ENCODE data around the gene DMXL1.

Gene DMXL1

GRCh38 chr5:119105971-119106370 lies 35.1 kb downstream of the DMXL1 start:
- POLR2A ChIA-PET: no interaction called here
- CTCF ChIA-PET: interaction anchor here (0.6 kb wide), 2 partner anchors 16 to 21 kb away, joined by 4 read pairs; no protein-coding TSS in a partner anchor
- TF ChIP-seq ZNF248 (tag by site-specific recombination; IDR thresholded peaks at IDR 0.05) (no peak), ZNF530 (tag by site-specific recombination; IDR thresholded peaks at IDR 0.05; ENCODE audit: low read depth) (no peak), ZBTB48 (tag by site-specific recombination; IDR thresholded peaks at IDR 0.05) (no peak), ZNF433 (tag by site-specific recombination; IDR thresholded peaks at IDR 0.05; ENCODE audit: low read depth) (no peak), GFI1B (tag by site-specific recombination; IDR thresholded peaks at IDR 0.05) (no peak), ZNF623 (tag by site-specific recombination; IDR thresholded peaks at IDR 0.05) (no peak), ZNF133 (tag by site-specific recombination; IDR thresholded peaks at IDR 0.05) (no peak), YY2 (tag by site-specific recombination; IDR thresholded peaks at IDR 0.05) (no peak), ZNF596 (tag by site-specific recombination; IDR thresholded peaks at IDR 0.05) (no peak), ZNF169 (tag by site-specific recombination; IDR thresholded peaks at IDR 0.05) (no peak), ZNF654 (tag by site-specific recombination; IDR thresholded peaks at IDR 0.05; ENCODE audit: low read depth) (no peak), ZNF18 (tag by site-specific recombination; IDR thresholded peaks at IDR 0.05) (no peak), ZBTB49 (tag by site-specific recombination; IDR thresholded peaks at IDR 0.05; ENCODE audit: low read depth) (no peak)
- TF ChIP-seq, protein P1, sequence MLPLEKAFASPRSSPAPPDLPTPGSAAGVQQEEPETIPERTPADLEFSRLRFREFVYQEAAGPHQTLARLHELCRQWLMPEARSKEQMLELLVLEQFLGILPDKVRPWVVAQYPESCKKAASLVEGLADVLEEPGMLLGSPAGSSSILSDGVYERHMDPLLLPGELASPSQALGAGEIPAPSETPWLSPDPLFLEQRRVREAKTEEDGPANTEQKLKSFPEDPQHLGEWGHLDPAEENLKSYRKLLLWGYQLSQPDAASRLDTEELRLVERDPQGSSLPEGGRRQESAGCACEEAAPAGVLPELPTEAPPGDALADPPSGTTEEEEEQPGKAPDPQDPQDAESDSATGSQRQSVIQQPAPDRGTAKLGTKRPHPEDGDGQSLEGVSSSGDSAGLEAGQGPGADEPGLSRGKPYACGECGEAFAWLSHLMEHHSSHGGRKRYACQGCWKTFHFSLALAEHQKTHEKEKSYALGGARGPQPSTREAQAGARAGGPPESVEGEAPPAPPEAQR (tag by site-specific recombination; IDR thresholded peaks at IDR 0.05): no peak
- TF ChIP-seq, protein P2, sequence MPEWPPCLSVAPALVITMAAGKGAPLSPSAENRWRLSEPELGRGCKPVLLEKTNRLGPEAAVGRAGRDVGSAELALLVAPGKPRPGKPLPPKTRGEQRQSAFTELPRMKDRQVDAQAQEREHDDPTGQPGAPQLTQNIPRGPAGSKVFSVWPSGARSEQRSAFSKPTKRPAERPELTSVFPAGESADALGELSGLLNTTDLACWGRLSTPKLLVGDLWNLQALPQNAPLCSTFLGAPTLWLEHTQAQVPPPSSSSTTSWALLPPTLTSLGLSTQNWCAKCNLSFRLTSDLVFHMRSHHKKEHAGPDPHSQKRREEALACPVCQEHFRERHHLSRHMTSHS (tag by site-specific recombination; IDR thresholded peaks at IDR 0.05): no peak
- TF ChIP-seq, protein P3, sequence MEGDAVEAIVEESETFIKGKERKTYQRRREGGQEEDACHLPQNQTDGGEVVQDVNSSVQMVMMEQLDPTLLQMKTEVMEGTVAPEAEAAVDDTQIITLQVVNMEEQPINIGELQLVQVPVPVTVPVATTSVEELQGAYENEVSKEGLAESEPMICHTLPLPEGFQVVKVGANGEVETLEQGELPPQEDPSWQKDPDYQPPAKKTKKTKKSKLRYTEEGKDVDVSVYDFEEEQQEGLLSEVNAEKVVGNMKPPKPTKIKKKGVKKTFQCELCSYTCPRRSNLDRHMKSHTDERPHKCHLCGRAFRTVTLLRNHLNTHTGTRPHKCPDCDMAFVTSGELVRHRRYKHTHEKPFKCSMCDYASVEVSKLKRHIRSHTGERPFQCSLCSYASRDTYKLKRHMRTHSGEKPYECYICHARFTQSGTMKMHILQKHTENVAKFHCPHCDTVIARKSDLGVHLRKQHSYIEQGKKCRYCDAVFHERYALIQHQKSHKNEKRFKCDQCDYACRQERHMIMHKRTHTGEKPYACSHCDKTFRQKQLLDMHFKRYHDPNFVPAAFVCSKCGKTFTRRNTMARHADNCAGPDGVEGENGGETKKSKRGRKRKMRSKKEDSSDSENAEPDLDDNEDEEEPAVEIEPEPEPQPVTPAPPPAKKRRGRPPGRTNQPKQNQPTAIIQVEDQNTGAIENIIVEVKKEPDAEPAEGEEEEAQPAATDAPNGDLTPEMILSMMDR (tag by site-specific recombination; IDR thresholded peaks at IDR 0.05): no peak
- TF ChIP-seq, protein P4, sequence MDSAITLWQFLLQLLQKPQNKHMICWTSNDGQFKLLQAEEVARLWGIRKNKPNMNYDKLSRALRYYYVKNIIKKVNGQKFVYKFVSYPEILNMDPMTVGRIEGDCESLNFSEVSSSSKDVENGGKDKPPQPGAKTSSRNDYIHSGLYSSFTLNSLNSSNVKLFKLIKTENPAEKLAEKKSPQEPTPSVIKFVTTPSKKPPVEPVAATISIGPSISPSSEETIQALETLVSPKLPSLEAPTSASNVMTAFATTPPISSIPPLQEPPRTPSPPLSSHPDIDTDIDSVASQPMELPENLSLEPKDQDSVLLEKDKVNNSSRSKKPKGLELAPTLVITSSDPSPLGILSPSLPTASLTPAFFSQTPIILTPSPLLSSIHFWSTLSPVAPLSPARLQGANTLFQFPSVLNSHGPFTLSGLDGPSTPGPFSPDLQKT (IDR thresholded peaks at IDR 0.05; ENCODE audit: borderline replicate concordance, low read depth, low read length): no peak
- TF ChIP-seq, protein P5, sequence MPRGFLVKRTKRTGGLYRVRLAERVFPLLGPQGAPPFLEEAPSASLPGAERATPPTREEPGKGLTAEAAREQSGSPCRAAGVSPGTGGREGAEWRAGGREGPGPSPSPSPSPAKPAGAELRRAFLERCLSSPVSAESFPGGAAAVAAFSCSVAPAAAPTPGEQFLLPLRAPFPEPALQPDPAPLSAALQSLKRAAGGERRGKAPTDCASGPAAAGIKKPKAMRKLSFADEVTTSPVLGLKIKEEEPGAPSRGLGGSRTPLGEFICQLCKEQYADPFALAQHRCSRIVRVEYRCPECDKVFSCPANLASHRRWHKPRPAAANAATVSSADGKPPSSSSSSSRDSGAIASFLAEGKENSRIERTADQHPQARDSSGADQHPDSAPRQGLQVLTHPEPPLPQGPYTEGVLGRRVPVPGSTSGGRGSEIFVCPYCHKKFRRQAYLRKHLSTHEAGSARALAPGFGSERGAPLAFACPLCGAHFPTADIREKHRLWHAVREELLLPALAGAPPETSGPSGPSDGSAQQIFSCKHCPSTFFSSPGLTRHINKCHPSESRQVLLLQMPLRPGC (tag by site-specific recombination; IDR thresholded peaks at IDR 0.05): no peak
- Histone ChIP-seq H3K4me1 (ENCODE audit: control insufficient read depth, insufficient read depth, low read length) (no peaks in the 10 kb centered on the region), H3K27ac (ENCODE audit: extremely low read depth, low read depth, low read length) (no peak overlapping the region), H3K9me3 (ENCODE audit: control insufficient read depth, insufficient read depth, low read depth, low read length) (no peaks in the 10 kb centered on the region), H3K4me3 (ENCODE audit: low read depth, low read length) (no peak overlapping the region), H3K36me3 (ENCODE audit: control insufficient read depth in 2 of 2, insufficient read depth in 1 of 2, low read length in 2 of 2) (peaks cover 0 to 14% of the 10 kb centered on the region in 2 experiments; a peak in 2 of 3 replicates)

All from HEK293 (cell line).